Stomach (tissue), 9 donors: ENCODE measurements around the gene SMCO4. TPM values are rescaled to one million over a fixed set of nuclear protein-coding genes. Genes with fewer than 3 reads are reported as not detected.

Experiments used
- DNase-seq, 2 donors: peaks; one replicate each; pipeline versions ENCODE4 v3.0.0 to v3.0.0-alpha.2; 2013 to 2019
- H3K27ac ChIP-seq, 5 donors: fragments of 200-600 bp in 4 of 5; sonication (generic) in 4 of 5; one replicate each; pipeline ENCODE4 v1.5.1; 2013 to 2019; ENCODE audit warnings: mild to moderate bottlenecking in 1 of 5, moderate library complexity in 1 of 5
- H3K27me3 ChIP-seq, 3 donors: fragments of 200-600 bp; sonication (generic); one replicate each; pipeline ENCODE4 v1.5.1; 2017 to 2019; ENCODE audit warnings: mixed run types in 1 of 3
- H3K36me3 ChIP-seq, 4 donors: fragments of 200-600 bp; sonication (generic); 1 replicate in 3 of 4; 2 replicates in 1 of 4; pipeline ENCODE4 v1.5.1; 2016 to 2019
- H3K4me1 ChIP-seq, 4 donors: fragments of 200-600 bp; sonication (generic); one replicate each; pipeline ENCODE4 v1.5.1; 2016 to 2019
- H3K4me3 ChIP-seq, 4 donors: fragments of 200-600 bp; sonication (generic) in 3 of 4; one replicate each; pipeline ENCODE4 v1.5.1; 2016 to 2019; ENCODE audit warnings: mild to moderate bottlenecking in 1 of 4
- H3K9me3 ChIP-seq, 4 donors: fragments of 200-600 bp; sonication (generic); one replicate each; pipeline ENCODE4 v1.5.1; 2016 to 2019
- CTCF ChIP-seq, 7 experiments: fragments of 450-650 bp in 4 of 7; fragments of 200-600 bp in 3 of 7; sonication (generic) in 3 of 7; IDR thresholded peaks; one replicate each; pipeline ENCODE4 v1.5.1; 2016 to 2019; ENCODE audit warnings: antibody characterized with exemption in 7 of 7, control low read depth in 2 of 7, mild to moderate bottlenecking in 1 of 7
- EP300 ChIP-seq: sonication (generic); formaldehyde crosslinking; IDR thresholded peaks from one replicate; pipeline ENCODE4 v1.6.1; 2017; ENCODE audit warnings: antibody characterized with exemption
- POLR2A ChIP-seq, 4 donors: fragments of 450-650 bp; IDR thresholded peaks; one replicate each; pipeline ENCODE4 v1.6.1; 2016; ENCODE audit warnings: antibody characterized with exemption in 4 of 4, control low read depth in 2 of 4, mild to moderate bottlenecking in 1 of 4, moderate library complexity in 1 of 4
- POLR2AphosphoS5 ChIP-seq, 3 donors: sonication (generic); formaldehyde crosslinking; IDR thresholded peaks; one replicate each; pipeline ENCODE4 v1.6.1; 2016; ENCODE audit warnings: antibody characterized with exemption in 3 of 3
- whole genome bisulfite sequencing, 5 donors: extraction: QIAGEN DNeasy Blood & Tissue Kit in 3 of 5; methylation state at CpG; one replicate each; pipeline versions ENCODE4 v1.1.5 to v1.1.7; 2013 to 2018; 5-methylcytosine and 5-hydroxymethylcytosine counted together
- intact Hi-C: fragments of 100-400 bp; cut with DNase I; formaldehyde crosslinking; loops from one replicate; pipeline ENCODE4 v1.15.1; 2023; ENCODE audit warnings: low total_unique reads
- polyA plus RNA-seq, 3 donors: library from polyadenylated mRNA; stranded (reverse); fragments of 200-250 nt; gene quantifications; one replicate each; pipeline ENCODE4 v1.2.3, GENCODE V29; 2013
- total RNA-seq, 5 donors: library from RNA; depleted of rRNA; stranded (reverse); fragments of >200 nt; gene quantifications; one replicate each; pipeline versions ENCODE4 v1.1.0 to v1.2.3, GENCODE V29; 2014 to 2016
- donor health status: healthy with polysubstance abuse.
- donor health status: Bipolar disorder and iron deficiency.
- donor health status: healthy.

SMCO4 gene
- total and polyA plus RNA-seq, 8 donors = 2.9 to 306 (median 25.1) TPM; not detected in 1

- intact Hi-C loops = loop anchor here (5.0 kb wide), 1 partner anchor 316 kb away; no protein-coding TSS in a partner anchor
- TF ChIP-seq POLR2AphosphoS5 (IDR thresholded peaks at IDR 0.05) (no peak), POLR2A (IDR thresholded peaks at IDR 0.05) (no peak), EP300 (no peak), CTCF (IDR thresholded peaks at IDR 0.05) (no peak)
- Histone ChIP-seq H3K4me1 (peaks cover 2 to 8% (median 4%) of the 10 kb centered on the region in 4 donors), H3K36me3 (no peaks in the 10 kb centered on the region), H3K4me3 (no peak overlapping the region), H3K27me3 (no peaks in the 10 kb centered on the region), H3K27ac (no peak overlapping the region), H3K9me3 (no peaks in the 10 kb centered on the region)
- 51 to 64% (median 58%) methylated on average over 6 of the region's 6 CpGs for WGBS, 5 donors
- no peak for DNase-seq
These were observed 5.6 kb upstream of the SMCO4 start for GRCh38 chr11:93548679-93549319.

GRCh38 chr11:93547773-93548172 is 4.6 kb upstream of the SMCO4 start:
- intact Hi-C loops = loop anchor here (5.0 kb wide), 1 partner anchor 315 kb away; no protein-coding TSS in a partner anchor
- H3K36me3 ChIP-seq = no peaks in the 10 kb centered on the region
- 60 to 77% (median 70%) methylated on average over 2 of the region's 2 CpGs for WGBS, 5 donors
- H3K27ac ChIP-seq = no peak overlapping the region
- no peaks in the 10 kb centered on the region for H3K9me3 ChIP-seq
- no peak for DNase-seq
- peaks cover 6 to 13% (median 9%) of the 10 kb centered on the region in 4 donors for H3K4me1 ChIP-seq
- no peak for TF ChIP-seq POLR2A (IDR thresholded peaks at IDR 0.05)
- no peak for TF ChIP-seq EP300
- TF ChIP-seq CTCF (IDR thresholded peaks at IDR 0.05) = no peak
- no peak for TF ChIP-seq POLR2AphosphoS5 (IDR thresholded peaks at IDR 0.05)
- no peak overlapping the region for H3K4me3 ChIP-seq
- H3K27me3 ChIP-seq = no peaks in the 10 kb centered on the region

GRCh38 chr11:93547028-93547427 is 3.8 kb upstream of the SMCO4 start:
- H3K9me3 ChIP-seq = no peaks in the 10 kb centered on the region
- intact Hi-C loops = loop anchor here (5.0 kb wide), 1 partner anchor 315 kb away; no protein-coding TSS in a partner anchor
- no peak for TF ChIP-seq POLR2A (IDR thresholded peaks at IDR 0.05)
- no peak for TF ChIP-seq POLR2AphosphoS5 (IDR thresholded peaks at IDR 0.05)
- no peak for TF ChIP-seq EP300
- TF ChIP-seq CTCF (IDR thresholded peaks at IDR 0.05) = no peak
- H3K27ac ChIP-seq = no peak overlapping the region
- H3K27me3 ChIP-seq = no peaks in the 10 kb centered on the region
- no peak for DNase-seq
- no peak overlapping the region for H3K4me3 ChIP-seq
- H3K36me3 ChIP-seq = no peaks in the 10 kb centered on the region
- peaks cover 6 to 19% (median 13%) of the 10 kb centered on the region in 4 donors for H3K4me1 ChIP-seq
- 48 to 70% (median 60%) methylated on average over 2 of the region's 2 CpGs for WGBS, 5 donors

GRCh38 chr11:93545566-93545965 is 2.4 kb upstream of the SMCO4 start:
- no peak overlapping the region for H3K4me3 ChIP-seq
- WGBS, 5 donors = 50 to 69% (median 63%) methylated on average over 2 of the region's 2 CpGs
- H3K27ac ChIP-seq = no peak overlapping the region
- no peaks in the 10 kb centered on the region for H3K36me3 ChIP-seq
- peaks cover 6 to 33% (median 23%) of the 10 kb centered on the region in 4 donors for H3K4me1 ChIP-seq
- H3K9me3 ChIP-seq = no peaks in the 10 kb centered on the region
- DNase-seq = no peak
- H3K27me3 ChIP-seq = no peaks in the 10 kb centered on the region
- TF ChIP-seq CTCF (IDR thresholded peaks at IDR 0.05) = no peak
- TF ChIP-seq EP300 = no peak
- TF ChIP-seq POLR2AphosphoS5 (IDR thresholded peaks at IDR 0.05) = no peak
- no peak for TF ChIP-seq POLR2A (IDR thresholded peaks at IDR 0.05)
- intact Hi-C loops = loop anchor here (5.0 kb wide), 1 partner anchor 313 kb away; no protein-coding TSS in a partner anchor
